ENCODE results near the gene PLEKHM3. TPM values are rescaled to one million over a fixed set of nuclear protein-coding genes. Genes with fewer than 3 reads are reported as not detected.

The PLEKHM3 gene
- total RNA-seq, 1 donor from 2014 or later = 19.5 TPM

GRCh38 chr2:207938886-207939285, 86.4 kb downstream of the PLEKHM3 start:
- H2AFZ ChIP-seq (replicated peaks) = no peak overlapping the region
- H3K36me3 Mint-ChIP-seq = no peaks in the 10 kb centered on the region
- H4K20me1 ChIP-seq (ENCODE audit: low read depth) = no peaks in the 10 kb centered on the region
- H3K9ac ChIP-seq = no peak overlapping the region
- no peaks in the 10 kb centered on the region for H3K36me3 ChIP-seq
- no peaks in the 10 kb centered on the region for H3K4me1 Mint-ChIP-seq
- H3K27ac Mint-ChIP-seq = no peak overlapping the region
- peaks cover 48% of the 10 kb centered on the region for H3K4me1 ChIP-seq
- H3K4me3 Mint-ChIP-seq = no peak overlapping the region
- H3K79me2 ChIP-seq (ENCODE audit: low read depth) = peaks cover 2% of the 10 kb centered on the region
- no peak for DNase-seq (ENCODE audit: low spot score)
- H3K4me2 ChIP-seq = no peak overlapping the region
- no peaks in the 10 kb centered on the region for H3K9me3 ChIP-seq (ENCODE audit: low read depth)
- no peaks in the 10 kb centered on the region for H3K27me3 ChIP-seq
- peak overlapping the region; percentile 41 for H3K27ac ChIP-seq
- no peaks in the 10 kb centered on the region for H3K27me3 Mint-ChIP-seq (ENCODE audit: insufficient read depth, low read depth)
- no peak overlapping the region for H3K4me3 ChIP-seq
- H3K9me3 Mint-ChIP-seq = no peaks in the 10 kb centered on the region
- TF ChIP-seq EZH2phosphoT487 (IDR thresholded peaks at IDR 0.05) (no peak), CTCF (IDR thresholded peaks at IDR 0.05) (no peak), EZH2 (IDR thresholded peaks at IDR 0.05) (no peak)
- peaks cover 21% of the 10 kb centered on the region for H3F3A ChIP-seq (ENCODE audit: low read depth)

- Mint-ChIP-seq H3K4me3 (no peak overlapping the region), H3K4me1 (no peaks in the 10 kb centered on the region), H3K36me3 (no peaks in the 10 kb centered on the region), H3K27me3 (ENCODE audit: insufficient read depth, low read depth) (no peaks in the 10 kb centered on the region), H3K27ac (no peak overlapping the region), H3K9me3 (no peaks in the 10 kb centered on the region)
- H3K9ac ChIP-seq = no peak overlapping the region
- no peaks in the 10 kb centered on the region for H3K27me3 ChIP-seq
- no peak overlapping the region for H2AFZ ChIP-seq (replicated peaks)
- no peaks in the 10 kb centered on the region for H3K9me3 ChIP-seq (ENCODE audit: low read depth)
- no peaks in the 10 kb centered on the region for H4K20me1 ChIP-seq (ENCODE audit: low read depth)
- DNase-seq (ENCODE audit: low spot score) = no peak
- no peak overlapping the region for H3K27ac ChIP-seq
- H3K4me3 ChIP-seq = no peak overlapping the region
- H3F3A ChIP-seq (ENCODE audit: low read depth) = peaks cover 26% of the 10 kb centered on the region
- H3K36me3 ChIP-seq = no peaks in the 10 kb centered on the region
- H3K4me1 ChIP-seq = peaks cover 52% of the 10 kb centered on the region
- H3K4me2 ChIP-seq = no peak overlapping the region
- H3K79me2 ChIP-seq (ENCODE audit: low read depth) = peaks cover 2% of the 10 kb centered on the region
- TF ChIP-seq EZH2 (IDR thresholded peaks at IDR 0.05) (no peak), EZH2phosphoT487 (IDR thresholded peaks at IDR 0.05) (no peak), CTCF (IDR thresholded peaks at IDR 0.05) (no peak)
These were observed 86.9 kb downstream of the PLEKHM3 start for GRCh38 chr2:207938415-207938814.

GRCh38 chr2:207937823-207938222, 87.5 kb downstream of the PLEKHM3 start:
- Mint-ChIP-seq H3K4me3 (no peak overlapping the region), H3K27me3 (ENCODE audit: insufficient read depth, low read depth) (no peaks in the 10 kb centered on the region), H3K9me3 (no peaks in the 10 kb centered on the region), H3K4me1 (no peaks in the 10 kb centered on the region), H3K36me3 (no peaks in the 10 kb centered on the region), H3K27ac (no peak overlapping the region)
- Histone ChIP-seq H3K9me3 (ENCODE audit: low read depth) (no peaks in the 10 kb centered on the region), H3K9ac (no peak overlapping the region), H2AFZ (replicated peaks) (no peak overlapping the region), H3F3A (ENCODE audit: low read depth) (peaks cover 32% of the 10 kb centered on the region), H3K4me2 (no peak overlapping the region), H3K4me1 (peaks cover 58% of the 10 kb centered on the region), H3K36me3 (no peaks in the 10 kb centered on the region), H3K27me3 (no peaks in the 10 kb centered on the region), H3K4me3 (no peak overlapping the region), H4K20me1 (ENCODE audit: low read depth) (no peaks in the 10 kb centered on the region), H3K27ac (no peak overlapping the region), H3K79me2 (ENCODE audit: low read depth) (peaks cover 2% of the 10 kb centered on the region)
- TF ChIP-seq EZH2 (IDR thresholded peaks at IDR 0.05) (no peak), EZH2phosphoT487 (IDR thresholded peaks at IDR 0.05) (no peak), CTCF (IDR thresholded peaks at IDR 0.05) (no peak)
- no peak for DNase-seq (ENCODE audit: low spot score)
